ENCODE results near the gene NKX6-2.

Gene NKX6-2

GRCh38 chr10:132813001-132813401, 27.1 kb upstream of the NKX6-2 start:
- POLR2A ChIA-PET = no interaction called here
- CTCF ChIA-PET = no interaction called here
- TF ChIP-seq CTCF (IDR thresholded peaks at IDR 0.05; ENCODE audit: insufficient read depth, low read length, missing control alignments) = no peak
- no peak for DNase-seq (ENCODE audit: low read depth, low spot score)
- H3K4me3 ChIP-seq (ENCODE audit: low read depth, low read length) = no peak overlapping the region

GRCh38 chr10:132812520-132812919, 26.6 kb upstream of the NKX6-2 start:
- no peak overlapping the region for H3K4me3 ChIP-seq (ENCODE audit: low read depth, low read length)
- ChIA-PET POLR2A (no interaction called here), CTCF (no interaction called here)
- DNase-seq (ENCODE audit: low read depth, low spot score) = no peak
- TF ChIP-seq CTCF (IDR thresholded peaks at IDR 0.05; ENCODE audit: insufficient read depth, low read length, missing control alignments) = no peak

GRCh38 chr10:132811891-132812481, 26.0 kb upstream of the NKX6-2 start:
- ChIA-PET CTCF (no interaction called here), POLR2A (no interaction called here)

GRCh38 chr10:132810807-132811700, 25.1 kb upstream of the NKX6-2 start:
- no peak for DNase-seq (ENCODE audit: low read depth, low spot score)
- no peak overlapping the region for H3K4me3 ChIP-seq (ENCODE audit: low read depth, low read length)
- ChIA-PET POLR2A (no interaction called here), CTCF (no interaction called here)
- TF ChIP-seq CTCF (IDR thresholded peaks at IDR 0.05; ENCODE audit: insufficient read depth, low read length, missing control alignments) = no peak

More at GRCh38 chr10:132811891-132812481, 26.0 kb upstream of the NKX6-2 start:
- no peak overlapping the region for H3K4me3 ChIP-seq (ENCODE audit: low read depth, low read length)
- no peak for DNase-seq (ENCODE audit: low read depth, low spot score)
- no peak for TF ChIP-seq CTCF (IDR thresholded peaks at IDR 0.05; ENCODE audit: insufficient read depth, low read length, missing control alignments)

- no peak overlapping the region for H3K4me3 ChIP-seq (ENCODE audit: low read depth, low read length)
- DNase-seq (ENCODE audit: low read depth, low spot score) = no peak
- TF ChIP-seq CTCF (IDR thresholded peaks at IDR 0.05; ENCODE audit: insufficient read depth, low read length, missing control alignments) = no peak
- CTCF ChIA-PET = no interaction called here
- POLR2A ChIA-PET = no interaction called here
Observed at GRCh38 chr10:132810141-132810806, 24.3 kb upstream of the NKX6-2 start.

Data from AG04449 (cell line).